HepG2 (cell line): Measurements from ENCODE around the gene RPS14. TPM values are rescaled to one million over a fixed set of nuclear protein-coding genes. Genes with fewer than 3 reads are reported as not detected.

Experiments used
- EHMT2 ChIP-seq: fragments of 200-600 bp; sonication (generic); IDR thresholded peaks from 2 replicates; pipeline ENCODE4 v1.7.0; 2017; ENCODE audit warnings: antibody characterized with exemption, low read depth, low read length, borderline replicate concordance
- HMGA1 ChIP-seq: sonication (generic); formaldehyde crosslinking; conservative IDR thresholded peaks from 2 replicates; pipeline ENCODE4 v1.4.0; 2020; ENCODE audit warnings: missing genetic modification reagents
- KLF9 ChIP-seq: IDR thresholded peaks from 2 replicates; pipeline ENCODE4 v1.6.1; 2016; ENCODE audit warnings: low read depth
- NFYB ChIP-seq: sonication (generic); formaldehyde crosslinking; IDR thresholded peaks from 2 replicates; pipeline ENCODE4 v1.4.0; 2020; ENCODE audit warnings: missing genetic modification reagents
- PRPF4 ChIP-seq: fragments of 200-400 bp; formaldehyde crosslinking; IDR thresholded peaks from 2 replicates; pipeline ENCODE4 v1.6.1; 2016; ENCODE audit warnings: low read length, low read depth; ENCODE audit not compliant: poor library complexity, severe bottlenecking
- ZMYM4 ChIP-seq: sonication (generic); formaldehyde crosslinking; IDR thresholded peaks from 2 replicates; pipeline ENCODE4 v1.8.1; 2023; ENCODE audit warnings: mild to moderate bottlenecking, missing genetic modification reagents
- ZNF230 ChIP-seq: sonication (generic); formaldehyde crosslinking; IDR thresholded peaks from 2 replicates; pipeline ENCODE4 v1.4.0; 2020; ENCODE audit warnings: mild to moderate bottlenecking, missing genetic modification reagents
- ZNF24 ChIP-seq: fragments of 450-650 bp; IDR thresholded peaks from 2 replicates; pipeline ENCODE4 v1.6.1; 2017; ENCODE audit warnings: antibody characterized with exemption, mild to moderate bottlenecking
- ZNF512 ChIP-seq: sonication (generic); formaldehyde crosslinking; IDR thresholded peaks from 2 replicates; pipeline ENCODE4 v1.4.0; 2020; ENCODE audit warnings: mild to moderate bottlenecking, missing genetic modification reagents
- ZNF710 ChIP-seq: sonication (generic); formaldehyde crosslinking; IDR thresholded peaks from 2 replicates; pipeline ENCODE4 v1.5.0; 2020; ENCODE audit warnings: mild to moderate bottlenecking, missing genetic modification reagents, borderline replicate concordance
- polyA plus RNA-seq, 8 experiments: library from polyadenylated mRNA; depleted of rRNA in 3 of 8; stranded (reverse) in 7 of 8; unstranded in 1 of 8; fragments of >200 nt; fragmentation: Illumina TruSeq in 4 of 8; extraction: Trizol in 4 of 8; gene quantifications; 2 replicates each; pipeline versions ENCODE4 v1.2.1 to v1.2.3, GENCODE V29; 2011 to 2016; ENCODE audit warnings: low read depth in 4 of 8, missing spikeins in 1 of 8, mixed read lengths in 1 of 8; ENCODE audit not compliant: insufficient read depth in 1 of 8
- total RNA-seq, 5 experiments: library from RNA; depleted of rRNA; stranded (reverse); fragments of >200 nt; fragmentation: Illumina TruSeq; extraction: Trizol; gene quantifications; 2 replicates each; pipeline ENCODE4 v1.2.3, GENCODE V29; 2016; ENCODE audit warnings: low read depth in 1 of 5
- TF ChIP-seq, protein P1 (sequence below): sonication (generic); formaldehyde crosslinking; IDR thresholded peaks from 2 replicates; pipeline ENCODE4 v1.4.0; 2020; ENCODE audit warnings: missing genetic modification reagents
- TF ChIP-seq, protein P2 (sequence below): sonication (generic); formaldehyde crosslinking; IDR thresholded peaks from 2 replicates; pipeline ENCODE4 v1.5.1; 2020; ENCODE audit warnings: mild to moderate bottlenecking, missing genetic modification reagents, moderate library complexity
- TF ChIP-seq, protein P3 (sequence below), 2 experiments: sonication (generic) in 1 of 2; formaldehyde crosslinking in 1 of 2; IDR thresholded peaks; 2 replicates each; pipeline versions ENCODE4 v1.5.1 to v1.6.1; 2011 to 2020; ENCODE audit warnings: borderline replicate concordance in 1 of 2, low read depth in 1 of 2, low read length in 1 of 2, mild to moderate bottlenecking in 1 of 2, missing genetic modification reagents in 1 of 2, moderate library complexity in 1 of 2

RPS14 gene
- total and polyA plus RNA-seq, 2 of the 13 experiments (the other 11 are each of a cell fraction or from before 2014, with no cell fraction given), result 2,116 to 3,295 TPM

DNA sequence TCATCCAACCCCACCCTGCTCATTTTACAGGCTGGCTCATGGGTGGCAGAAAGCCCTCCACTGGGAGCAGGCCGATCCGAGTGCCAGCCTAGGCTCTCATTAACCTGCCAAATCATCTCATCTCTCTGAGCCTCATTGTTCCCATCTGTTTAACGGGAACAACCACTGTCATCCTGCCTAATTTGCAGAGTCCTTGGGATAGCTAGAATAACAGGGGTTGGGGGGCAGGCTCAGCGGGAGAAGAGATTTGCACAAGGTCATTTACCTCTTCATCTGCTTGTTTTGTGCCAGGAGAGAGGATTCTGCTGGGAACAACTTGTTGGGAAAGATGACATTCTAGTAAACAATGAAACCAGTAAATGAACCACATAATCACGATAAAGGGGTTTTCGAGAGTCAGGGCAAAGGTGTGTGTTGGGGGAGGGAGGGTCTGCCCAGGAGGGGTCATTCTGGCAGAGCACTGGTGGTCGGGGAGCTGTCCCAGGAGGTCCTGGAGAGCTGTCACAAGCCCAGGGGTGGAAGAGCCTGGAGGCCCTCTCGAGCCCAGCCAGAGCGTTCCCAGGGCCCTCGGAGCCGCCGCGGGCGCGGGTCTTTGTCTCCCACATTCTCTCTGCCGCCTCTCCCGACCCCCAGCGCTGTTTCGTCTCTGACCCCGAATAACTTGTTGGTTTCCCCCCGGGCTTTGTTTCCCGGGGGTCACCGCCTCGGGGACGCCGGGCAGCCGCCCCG, 35.6 kb upstream of the RPS14 start (continued):
- TF ChIP-seq ZNF710 (CRISPR knock-in tag), result no peak
- no peak for TF ChIP-seq KLF9 (CRISPR knock-in tag)
- TF ChIP-seq ZNF24, result no peak
- TF ChIP-seq HMGA1 (CRISPR knock-in tag), result no peak
- TF ChIP-seq PRPF4, result no peak
- TF ChIP-seq ZNF230 (CRISPR knock-in tag), result no peak
- TF ChIP-seq, protein P1, sequence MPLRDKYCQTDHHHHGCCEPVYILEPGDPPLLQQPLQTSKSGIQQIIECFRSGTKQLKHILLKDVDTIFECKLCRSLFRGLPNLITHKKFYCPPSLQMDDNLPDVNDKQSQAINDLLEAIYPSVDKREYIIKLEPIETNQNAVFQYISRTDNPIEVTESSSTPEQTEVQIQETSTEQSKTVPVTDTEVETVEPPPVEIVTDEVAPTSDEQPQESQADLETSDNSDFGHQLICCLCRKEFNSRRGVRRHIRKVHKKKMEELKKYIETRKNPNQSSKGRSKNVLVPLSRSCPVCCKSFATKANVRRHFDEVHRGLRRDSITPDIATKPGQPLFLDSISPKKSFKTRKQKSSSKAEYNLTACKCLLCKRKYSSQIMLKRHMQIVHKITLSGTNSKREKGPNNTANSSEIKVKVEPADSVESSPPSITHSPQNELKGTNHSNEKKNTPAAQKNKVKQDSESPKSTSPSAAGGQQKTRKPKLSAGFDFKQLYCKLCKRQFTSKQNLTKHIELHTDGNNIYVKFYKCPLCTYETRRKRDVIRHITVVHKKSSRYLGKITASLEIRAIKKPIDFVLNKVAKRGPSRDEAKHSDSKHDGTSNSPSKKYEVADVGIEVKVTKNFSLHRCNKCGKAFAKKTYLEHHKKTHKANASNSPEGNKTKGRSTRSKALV (CRISPR knock-in tag), result no peak
- TF ChIP-seq, protein P2, sequence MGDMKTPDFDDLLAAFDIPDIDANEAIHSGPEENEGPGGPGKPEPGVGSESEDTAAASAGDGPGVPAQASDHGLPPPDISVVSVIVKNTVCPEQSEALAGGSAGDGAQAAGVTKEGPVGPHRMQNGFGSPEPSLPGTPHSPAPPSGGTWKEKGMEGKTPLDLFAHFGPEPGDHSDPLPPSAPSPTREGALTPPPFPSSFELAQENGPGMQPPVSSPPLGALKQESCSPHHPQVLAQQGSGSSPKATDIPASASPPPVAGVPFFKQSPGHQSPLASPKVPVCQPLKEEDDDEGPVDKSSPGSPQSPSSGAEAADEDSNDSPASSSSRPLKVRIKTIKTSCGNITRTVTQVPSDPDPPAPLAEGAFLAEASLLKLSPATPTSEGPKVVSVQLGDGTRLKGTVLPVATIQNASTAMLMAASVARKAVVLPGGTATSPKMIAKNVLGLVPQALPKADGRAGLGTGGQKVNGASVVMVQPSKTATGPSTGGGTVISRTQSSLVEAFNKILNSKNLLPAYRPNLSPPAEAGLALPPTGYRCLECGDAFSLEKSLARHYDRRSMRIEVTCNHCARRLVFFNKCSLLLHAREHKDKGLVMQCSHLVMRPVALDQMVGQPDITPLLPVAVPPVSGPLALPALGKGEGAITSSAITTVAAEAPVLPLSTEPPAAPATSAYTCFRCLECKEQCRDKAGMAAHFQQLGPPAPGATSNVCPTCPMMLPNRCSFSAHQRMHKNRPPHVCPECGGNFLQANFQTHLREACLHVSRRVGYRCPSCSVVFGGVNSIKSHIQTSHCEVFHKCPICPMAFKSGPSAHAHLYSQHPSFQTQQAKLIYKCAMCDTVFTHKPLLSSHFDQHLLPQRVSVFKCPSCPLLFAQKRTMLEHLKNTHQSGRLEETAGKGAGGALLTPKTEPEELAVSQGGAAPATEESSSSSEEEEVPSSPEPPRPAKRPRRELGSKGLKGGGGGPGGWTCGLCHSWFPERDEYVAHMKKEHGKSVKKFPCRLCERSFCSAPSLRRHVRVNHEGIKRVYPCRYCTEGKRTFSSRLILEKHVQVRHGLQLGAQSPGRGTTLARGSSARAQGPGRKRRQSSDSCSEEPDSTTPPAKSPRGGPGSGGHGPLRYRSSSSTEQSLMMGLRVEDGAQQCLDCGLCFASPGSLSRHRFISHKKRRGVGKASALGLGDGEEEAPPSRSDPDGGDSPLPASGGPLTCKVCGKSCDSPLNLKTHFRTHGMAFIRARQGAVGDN (CRISPR knock-in tag), result no peak
- TF ChIP-seq, protein P3, sequence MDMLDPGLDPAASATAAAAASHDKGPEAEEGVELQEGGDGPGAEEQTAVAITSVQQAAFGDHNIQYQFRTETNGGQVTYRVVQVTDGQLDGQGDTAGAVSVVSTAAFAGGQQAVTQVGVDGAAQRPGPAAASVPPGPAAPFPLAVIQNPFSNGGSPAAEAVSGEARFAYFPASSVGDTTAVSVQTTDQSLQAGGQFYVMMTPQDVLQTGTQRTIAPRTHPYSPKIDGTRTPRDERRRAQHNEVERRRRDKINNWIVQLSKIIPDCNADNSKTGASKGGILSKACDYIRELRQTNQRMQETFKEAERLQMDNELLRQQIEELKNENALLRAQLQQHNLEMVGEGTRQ (IDR thresholded peaks at IDR 0.05; ENCODE audit: low read depth, low read length), result no peak
- TF ChIP-seq, protein P3 (CRISPR knock-in tag; IDR thresholded peaks at IDR 0.05; ENCODE audit: borderline replicate concordance), result no peak
- TF ChIP-seq ZNF512, result no peak
- TF ChIP-seq NFYB (CRISPR knock-in tag), result no peak
- no peak for TF ChIP-seq ZMYM4 (CRISPR knock-in tag)
- TF ChIP-seq EHMT2, result no peak
